NCI-H2171 (cell line): ENCODE results near the gene ALOX12B.
A peak's percentile ranks its signal among the peaks of the same experiment; 100 is the strongest.

Source experiments
- DNase-seq: peaks from one replicate; lab custom pipeline; 2025; lab: John Stamatoyannopoulos, UW

Gene ALOX12B

GRCh38 chr17:8087075-8087951, at the start of gene ALOX12B:
ALOX12B (minus strand) TSS chr17:8087716; CDS start chr17:8087442, 274 bp downstream.
- no peak for DNase-seq

DNA sequence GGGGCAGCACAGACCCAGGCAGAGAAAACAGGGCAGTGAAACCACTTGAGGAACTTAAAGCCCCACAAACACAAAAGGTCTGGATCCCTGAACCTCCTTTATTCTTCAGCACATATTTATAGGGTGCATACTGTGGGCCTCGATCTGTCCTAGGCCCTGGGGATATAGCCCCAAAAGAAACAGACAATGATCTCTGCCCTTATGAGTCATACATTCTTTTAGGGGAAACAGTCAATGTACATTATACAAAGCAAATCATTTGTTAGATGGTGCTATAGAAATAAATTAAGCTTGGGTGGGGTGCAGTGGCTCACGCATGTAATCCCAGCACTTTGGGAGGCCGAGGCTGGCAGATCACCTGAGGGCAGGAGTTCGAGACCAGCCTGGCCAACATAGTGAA, 46.4 kb upstream of the ALOX12B start:
- no peak for DNase-seq

DNA sequence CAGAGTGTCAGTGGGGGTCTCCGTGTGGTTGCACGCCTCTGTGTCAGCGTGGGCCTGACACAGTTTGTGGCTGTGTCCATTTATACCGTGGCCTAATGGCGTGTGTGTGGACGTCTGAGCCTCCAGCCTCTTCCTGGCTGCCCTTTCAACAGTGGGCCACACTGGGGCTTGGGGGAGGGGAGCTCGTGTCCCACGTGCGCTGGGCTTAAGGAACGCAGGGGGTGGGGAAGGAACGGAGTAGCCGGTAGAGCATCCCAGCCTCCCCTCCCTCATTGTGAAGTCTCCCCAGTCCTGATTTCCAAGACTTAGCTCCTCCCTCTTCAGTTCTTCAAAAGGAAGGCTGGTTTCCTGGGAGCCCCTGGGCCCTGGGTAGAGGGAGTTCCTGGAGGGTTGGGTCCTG, 45.9 kb upstream of the ALOX12B start:
- DNase-seq: no peak

DNA sequence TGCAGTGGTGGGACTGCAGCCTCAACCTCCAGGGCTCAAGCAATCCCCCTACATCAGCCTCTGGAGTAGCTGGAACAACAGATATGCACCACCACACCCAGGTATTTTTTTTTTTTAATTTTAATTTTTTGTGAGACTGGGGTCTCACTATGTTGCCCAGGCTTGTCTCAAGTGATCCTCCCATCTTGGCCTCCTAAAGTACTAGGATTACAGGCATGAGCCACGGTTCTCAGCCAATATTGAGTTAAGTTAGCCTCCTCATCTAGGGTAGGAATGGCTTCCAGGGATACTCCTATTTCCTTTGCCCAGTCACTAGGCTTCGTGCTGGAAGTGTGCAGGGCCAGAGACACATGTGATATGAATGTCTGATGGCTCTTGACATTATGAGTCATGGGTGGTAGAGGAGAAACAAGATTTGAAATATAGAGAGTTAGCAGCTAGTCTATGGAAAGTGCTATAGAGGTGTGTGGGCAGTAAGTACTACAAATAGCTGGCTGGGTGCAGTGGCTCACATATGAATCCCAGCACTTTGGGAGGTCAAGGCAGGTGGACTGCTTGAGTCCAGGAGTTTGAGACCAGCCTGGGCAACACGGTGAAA, 44.4 kb upstream of the ALOX12B start:
- DNase-seq: no peak

DNA sequence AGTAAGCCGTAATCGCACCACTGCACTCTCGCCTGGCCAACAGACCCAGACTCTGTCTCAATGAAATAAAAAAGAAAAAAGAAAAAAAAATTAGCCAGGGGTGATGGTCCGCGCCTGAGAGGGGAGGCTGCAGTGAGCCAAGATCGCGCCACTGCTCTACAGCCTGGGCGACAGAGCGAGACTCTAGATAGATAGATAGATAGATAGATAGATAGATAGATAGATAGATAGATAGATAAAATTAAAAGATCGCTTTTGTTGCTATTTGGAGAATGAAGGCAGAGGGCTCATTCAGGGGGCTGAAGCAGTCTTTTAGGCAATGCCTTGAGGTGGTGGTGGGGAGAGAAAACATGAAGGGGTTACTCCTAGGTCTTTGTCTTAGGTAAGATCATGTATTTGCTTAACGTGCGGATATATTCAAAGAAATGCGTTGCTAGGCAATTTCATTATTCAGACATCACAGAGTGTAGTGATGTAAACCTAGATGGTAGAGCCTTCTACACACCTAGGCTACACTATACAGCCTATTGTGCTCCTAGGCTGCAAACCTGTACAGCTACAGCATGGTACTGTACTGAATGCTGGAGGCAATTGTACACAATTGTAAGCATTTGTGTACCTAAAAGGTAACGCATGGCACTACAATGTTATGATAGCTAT, 40.7 kb upstream of the ALOX12B start:
- DNase-seq: no peak

- DNase-seq: peak; percentile 69
Measured at GRCh38 chr17:8126491-8127066, 39.1 kb upstream of the ALOX12B start.

DNA sequence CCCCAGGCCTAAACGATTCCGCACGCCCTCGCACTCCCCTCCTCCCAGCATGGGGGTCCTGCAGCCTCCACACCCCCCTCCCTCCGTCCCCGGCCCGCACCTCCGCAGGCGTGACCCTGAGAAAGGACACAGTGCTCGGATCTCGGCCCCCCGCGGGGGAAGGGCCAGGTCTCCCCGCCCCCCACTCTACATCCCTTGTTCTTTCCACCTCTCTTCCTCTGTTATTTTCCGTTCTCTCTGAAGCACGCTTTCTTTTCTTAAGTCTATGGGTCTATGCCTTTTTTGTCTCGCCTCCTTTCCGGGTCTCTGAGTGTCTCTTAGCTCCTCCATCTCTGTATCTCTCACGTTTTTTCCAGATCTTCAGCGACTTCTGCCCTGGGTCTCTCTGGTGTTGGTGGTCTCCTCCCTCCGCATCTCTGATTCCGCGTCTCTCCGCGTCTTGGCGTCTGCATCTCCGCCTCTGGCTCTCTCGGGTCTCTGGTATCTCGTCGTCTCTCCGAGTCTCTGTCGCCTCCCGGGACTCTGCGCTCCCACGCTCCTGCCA, 38.5 kb upstream of the ALOX12B start:
- DNase-seq: no peak

DNA sequence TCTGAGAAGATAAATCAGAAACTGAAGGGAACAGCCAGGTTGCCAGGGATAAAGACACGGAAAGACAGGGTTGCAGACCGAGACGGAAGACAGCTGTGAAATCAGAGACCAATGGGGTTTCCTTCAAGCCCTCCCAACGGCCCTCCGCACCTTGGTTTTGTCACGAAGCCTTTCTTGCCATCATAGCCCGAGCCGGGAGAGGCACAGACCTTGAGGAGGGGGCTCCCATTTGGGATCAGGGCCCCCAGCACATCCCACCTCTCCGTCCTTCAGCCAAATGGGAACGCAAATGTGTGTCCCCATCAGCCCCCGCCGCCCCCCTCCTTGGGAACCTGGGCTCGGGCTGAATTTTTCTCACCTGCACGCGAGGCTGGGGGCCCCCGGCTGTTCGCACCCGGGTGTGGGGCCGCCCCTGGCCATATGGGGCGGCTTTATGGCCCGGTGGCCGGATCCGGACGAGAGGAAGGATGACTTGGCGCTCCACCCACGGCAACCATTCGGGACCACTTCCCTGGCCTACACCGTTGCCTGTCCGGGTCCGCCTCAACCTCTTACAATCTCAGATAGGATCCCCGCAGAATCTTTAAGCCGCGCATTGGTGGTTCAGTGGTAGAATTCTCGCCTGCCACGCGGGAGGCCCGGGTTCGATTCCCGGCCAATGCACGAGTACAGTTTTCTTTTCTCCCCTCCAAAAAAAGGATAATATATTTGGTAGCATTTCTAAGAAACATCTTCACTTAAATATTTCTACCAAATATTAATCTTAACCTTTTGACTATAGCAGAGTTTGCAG, 37.8 kb upstream of the ALOX12B start:
- no peak for DNase-seq

GRCh38 chr17:8124350-8125153, 37.0 kb upstream of the ALOX12B start:
- DNase-seq: no peak

- DNase-seq: no peak
Measured at GRCh38 chr17:8123695-8124349, 36.3 kb upstream of the ALOX12B start, which contains the start of gene HES7. HES7 (minus strand) TSS chr17:8124106; CDS start chr17:8124084, 22 bp downstream.

GRCh38 chr17:8122924-8123694, 35.6 kb upstream of the ALOX12B start:
- DNase-seq: no peak

DNA sequence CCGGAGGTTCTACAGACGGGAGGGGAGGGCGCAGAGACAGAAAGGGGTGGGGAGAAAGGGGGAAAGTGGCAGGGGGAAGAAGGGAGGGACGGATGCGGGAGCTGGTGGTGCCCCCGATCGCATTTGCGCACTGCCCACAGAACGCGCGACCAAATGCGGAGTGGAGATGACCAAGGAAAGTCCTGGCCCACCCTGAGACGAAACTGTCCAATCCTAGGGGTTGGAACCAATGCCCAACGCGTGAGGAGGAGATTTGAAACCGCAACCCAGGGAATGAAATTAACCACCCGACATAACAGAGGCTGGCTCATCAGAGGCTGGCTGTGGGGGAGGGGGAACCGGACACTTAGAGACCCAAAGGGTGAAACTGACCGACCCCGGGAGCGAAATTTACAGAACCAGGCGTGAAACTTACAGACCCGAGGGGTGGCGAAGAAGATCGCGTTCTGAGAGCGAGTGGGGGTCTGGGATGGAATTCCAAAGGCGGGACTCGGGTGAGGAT, 35.0 kb upstream of the ALOX12B start:
- DNase-seq: no peak

GRCh38 chr17:8121681-8122421, 34.3 kb upstream of the ALOX12B start:
- peak; percentile 42 for DNase-seq

DNA sequence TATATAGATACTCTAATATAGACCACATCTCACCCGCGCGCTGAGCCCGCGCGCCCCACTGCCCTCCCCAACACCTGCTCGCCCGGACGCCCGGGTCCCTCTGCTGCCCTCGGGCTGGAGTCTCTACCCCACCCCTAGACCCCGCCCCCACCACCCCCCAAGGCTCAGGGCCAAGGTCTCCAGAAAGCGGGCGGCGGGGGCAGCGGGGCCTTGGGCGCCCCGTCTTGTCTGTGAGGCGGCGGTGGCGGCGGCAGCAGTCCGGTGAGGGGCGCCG, 33.8 kb upstream of the ALOX12B start:
- DNase-seq: no peak

DNA sequence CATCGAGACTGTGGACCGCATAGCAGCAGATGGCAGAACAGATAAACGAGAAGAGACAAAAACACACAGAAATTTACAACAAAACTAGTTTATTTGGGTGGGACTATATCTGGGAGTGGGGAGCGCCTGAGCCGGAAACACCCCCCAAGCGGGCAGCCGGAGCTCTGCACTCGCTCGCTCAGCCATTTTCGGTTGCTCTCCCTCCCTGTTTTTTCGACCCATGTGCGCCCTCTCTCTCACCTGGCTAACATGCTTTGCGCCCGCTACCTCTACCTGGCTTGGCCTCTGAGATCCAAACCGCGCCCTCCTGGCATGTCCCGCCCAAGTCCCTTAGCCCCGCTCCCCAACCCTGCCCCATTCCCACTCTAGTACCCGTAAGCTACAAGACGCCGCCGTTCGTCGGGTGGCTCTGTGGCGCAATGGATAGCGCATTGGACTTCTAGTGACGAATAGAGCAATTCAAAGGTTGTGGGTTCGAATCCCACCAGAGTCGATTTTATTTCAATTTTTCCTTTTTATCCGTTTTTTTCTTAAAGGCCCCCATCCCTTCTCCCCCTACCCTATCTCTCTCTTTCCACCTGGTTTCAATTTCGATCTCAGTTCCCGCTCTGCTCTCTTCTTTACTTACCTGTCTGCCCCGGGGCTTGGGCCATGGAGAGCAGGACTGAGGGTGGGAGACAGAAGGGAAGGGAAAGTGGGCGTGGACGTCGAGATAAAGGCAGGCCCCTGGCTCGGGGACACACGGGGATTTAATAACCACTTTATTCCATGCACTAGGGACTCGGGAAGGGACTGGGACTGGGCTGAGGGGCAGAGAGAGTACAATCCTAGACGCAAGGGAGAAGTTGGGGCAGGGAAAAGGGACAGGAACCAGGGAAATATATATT, 33.2 kb upstream of the ALOX12B start:
- peak; percentile 73 for DNase-seq

DNA sequence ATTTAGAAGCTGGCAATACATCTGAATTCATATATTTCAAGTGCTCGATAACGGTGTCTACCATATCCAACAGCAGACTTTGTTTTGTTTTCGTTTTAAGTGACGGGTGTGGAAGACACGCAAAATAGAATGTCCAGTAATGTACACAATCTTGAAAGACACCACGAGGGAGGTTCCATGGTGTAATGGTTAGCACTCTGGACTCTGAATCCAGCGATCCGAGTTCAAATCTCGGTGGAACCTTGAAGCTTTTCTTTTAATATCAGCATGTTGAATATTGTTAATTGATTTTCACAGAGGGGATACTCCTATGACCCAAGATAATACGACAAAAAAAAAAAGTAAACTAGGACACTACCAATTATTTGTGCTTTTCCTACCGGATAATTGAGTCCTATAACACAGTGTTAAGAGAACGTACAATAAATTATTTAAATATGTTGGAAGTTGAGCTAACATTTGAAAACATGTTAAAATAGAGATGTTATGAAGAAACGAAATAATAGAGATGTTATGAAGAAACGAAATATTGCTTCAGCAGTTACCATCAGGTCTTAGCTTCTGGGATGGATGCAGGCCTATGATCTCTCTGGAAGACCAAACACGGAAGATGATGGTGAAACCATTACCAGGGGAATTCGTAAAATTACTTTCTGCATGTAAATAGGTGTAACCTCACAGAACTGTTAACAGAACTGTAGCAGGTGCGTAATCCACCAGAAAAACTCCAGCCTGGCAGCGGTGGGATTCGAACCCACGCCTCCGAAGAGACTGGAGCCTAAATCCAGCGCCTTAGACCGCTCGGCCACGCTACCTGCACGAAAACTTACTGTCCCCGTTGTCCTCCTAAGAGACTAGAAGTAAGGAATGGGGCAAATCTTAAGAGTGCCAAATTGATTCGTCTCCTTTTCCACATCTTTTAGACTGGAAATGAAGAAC, 32.3 kb upstream of the ALOX12B start:
- peak; percentile 71 for DNase-seq
